Stimulated activated CD8-positive, alpha-beta memory T cell treated with anti-CD3 and anti-CD28 coated beads, Interleukin-7, amount 100 ng/mL, for 1 hour (primary cell): Measurements from ENCODE around the gene SETBP1.

ENCODE experiments used
- DNase-seq, 2 donors: peaks; one replicate each; pipeline ENCODE4 v3.0.0-alpha.2; 2020; ENCODE audit warnings: low read depth in 2 of 2

SETBP1 gene

DNA sequence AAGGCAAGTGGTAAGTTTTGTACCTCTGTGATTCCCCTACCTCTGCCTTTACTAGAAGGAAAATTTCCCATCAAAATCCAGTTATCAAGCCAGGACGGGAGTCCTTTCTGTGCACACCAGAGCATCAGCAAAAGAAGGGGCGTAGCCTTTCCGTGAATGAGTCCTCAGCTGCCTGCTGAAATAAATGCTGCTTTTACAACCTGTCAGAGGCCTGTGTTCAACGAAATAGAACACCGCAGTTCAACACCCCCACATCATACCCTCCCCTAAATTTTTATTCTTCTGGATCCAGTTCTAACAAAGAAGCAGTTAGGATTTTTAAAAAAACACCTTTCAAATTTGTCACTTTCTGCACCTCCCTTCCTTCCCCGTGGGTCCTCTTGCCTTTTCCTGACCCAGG, 135.8 kb downstream of the SETBP1 start:
- no peak for DNase-seq

DNA sequence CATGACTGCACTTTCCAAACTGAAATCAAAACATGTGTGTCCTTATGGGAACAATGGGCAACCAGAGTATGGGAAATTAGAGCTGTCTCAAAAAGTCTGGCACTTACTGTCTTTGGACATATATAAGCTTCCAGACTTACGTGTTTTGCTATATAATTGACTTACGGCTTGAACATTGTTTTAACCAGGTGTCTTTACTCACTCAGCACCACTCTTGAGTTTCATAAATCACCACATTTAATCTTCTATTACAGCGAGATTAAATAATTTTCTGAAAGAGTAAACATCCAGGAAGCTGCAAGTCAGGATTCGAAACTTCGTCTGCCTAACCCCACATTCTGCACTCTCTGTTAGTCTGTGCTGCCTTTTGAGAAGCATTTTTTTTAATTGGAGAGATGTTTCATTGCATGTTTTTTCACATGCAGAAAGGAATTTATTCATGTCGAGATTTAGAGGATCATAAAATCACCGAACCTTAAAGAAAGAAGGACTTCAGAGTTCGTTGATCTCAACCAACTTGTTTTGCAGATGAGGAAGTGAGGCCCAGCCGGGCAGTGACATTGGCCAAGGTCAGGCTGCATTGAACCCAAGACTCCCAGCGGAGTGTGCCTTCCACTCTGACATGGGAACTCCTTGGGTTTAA, 137.3 kb downstream of the SETBP1 start:
- no peak for DNase-seq

DNA sequence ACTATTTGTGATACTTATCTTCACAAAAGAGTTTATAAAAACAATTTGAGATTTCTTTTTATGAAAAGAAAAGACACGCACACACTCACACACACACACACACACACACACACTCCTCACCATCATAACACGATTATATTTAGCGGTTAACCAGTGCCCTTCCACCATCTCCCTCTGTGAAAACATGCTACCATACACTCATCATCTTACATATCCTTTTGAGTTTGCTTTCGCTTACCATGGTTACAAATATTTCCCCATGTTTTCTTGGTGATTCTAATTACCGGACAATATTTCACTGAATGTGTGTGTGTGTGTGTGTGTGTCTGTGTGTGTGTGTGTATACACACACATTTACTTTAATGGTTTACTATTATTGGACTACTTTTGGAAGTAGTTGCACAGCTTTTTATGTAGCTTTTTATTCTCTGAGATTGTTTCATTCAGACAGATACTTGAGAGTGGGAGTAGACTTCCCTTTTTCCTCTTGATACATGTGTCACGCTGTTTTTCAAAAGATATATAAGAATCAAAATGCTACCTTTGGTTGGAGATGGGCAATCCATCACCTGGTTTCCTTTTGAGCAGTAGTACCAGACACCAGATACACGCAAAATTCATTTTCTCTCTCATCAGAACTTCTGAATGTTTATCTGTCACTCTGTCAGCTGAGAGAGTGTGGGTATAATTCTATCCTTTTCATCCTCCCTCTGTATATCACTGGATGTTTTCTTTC, 138.1 kb downstream of the SETBP1 start:
- DNase-seq: no peak

DNA sequence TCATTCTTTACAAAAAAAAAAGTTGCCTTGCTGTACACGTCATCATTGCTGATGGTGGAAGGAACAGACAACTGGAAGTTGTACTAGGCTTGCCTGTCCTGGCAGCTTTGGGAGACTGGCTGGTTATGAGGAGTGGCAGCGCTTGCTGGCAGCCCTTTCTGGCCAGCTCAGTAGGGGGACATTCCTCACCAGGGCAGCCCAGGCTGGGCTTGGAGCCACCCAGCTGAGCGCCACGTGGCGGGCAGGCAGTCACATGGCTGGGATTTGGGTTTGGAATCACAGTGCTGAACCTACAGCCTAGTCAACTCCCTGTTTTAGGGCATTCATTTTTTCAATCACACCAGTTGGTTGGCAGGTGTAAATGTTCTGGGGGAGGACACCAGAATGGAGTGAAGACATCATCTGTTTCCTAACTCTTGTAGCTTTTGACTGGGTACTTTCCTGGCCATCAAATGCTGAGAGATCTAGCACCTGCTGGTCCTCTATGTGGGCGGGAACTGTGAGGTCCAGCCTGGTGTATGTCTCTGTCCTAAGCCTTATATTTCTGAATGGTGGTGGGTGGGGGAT, 139.3 kb downstream of the SETBP1 start:
- DNase-seq: no peak

DNA sequence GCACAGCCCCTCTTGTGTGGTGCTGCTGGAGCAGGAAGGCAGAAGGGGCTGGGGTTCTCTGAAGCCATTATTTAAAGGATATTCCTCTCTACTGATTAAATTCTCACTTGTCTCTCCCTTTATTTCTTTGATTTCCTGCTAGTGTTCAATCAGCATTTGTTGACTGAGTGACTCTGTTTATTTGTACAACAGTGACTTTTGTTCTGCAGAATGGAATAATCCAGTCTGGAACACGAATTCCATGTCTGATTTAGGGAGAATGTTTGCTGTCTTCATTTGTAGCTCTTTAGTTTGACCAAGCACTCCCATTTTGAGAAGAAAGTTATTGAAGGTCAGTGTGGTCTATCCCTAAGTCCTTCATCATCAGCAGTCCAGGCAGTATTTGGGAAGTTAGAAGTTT, 141.2 kb downstream of the SETBP1 start:
- no peak for DNase-seq

DNA sequence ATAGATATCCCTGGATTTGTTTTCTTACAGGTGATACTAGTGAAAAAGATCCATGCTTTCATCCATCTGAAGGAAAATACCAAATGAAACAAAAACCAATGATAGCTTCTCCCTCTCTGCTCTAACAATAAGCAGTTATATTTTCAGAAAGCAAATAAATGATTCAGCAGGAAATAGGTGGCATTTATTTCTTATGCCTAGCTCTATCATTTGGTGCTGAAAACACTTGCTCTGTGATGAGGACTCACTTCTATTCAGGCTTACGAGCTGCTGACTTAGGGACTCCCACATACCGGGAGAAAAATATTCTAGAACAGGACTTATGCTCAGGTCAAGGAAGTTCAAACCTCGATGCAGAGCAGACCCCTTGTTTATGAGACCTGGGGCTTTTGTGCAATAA, 142.6 kb downstream of the SETBP1 start:
- no peak for DNase-seq

DNA sequence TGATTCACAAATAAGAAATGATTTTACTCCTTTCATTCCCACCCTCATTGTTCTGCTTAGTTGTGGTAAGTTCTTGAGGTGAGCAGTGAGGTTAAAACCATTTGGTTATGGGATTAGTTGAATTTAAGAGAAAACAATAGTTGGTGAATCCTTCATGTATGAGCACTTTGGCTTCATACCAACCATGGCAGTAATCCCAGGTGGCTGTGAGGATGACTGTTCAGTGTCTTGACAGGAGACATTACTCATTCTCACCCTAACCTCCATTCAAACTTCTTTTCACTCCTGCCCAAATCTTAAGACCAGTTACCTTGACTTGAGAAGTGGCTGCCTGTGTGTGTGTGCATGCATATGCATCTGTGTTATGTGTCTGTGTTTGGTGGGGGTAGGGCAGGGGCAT, 143.1 kb downstream of the SETBP1 start:
- DNase-seq: no peak

DNA sequence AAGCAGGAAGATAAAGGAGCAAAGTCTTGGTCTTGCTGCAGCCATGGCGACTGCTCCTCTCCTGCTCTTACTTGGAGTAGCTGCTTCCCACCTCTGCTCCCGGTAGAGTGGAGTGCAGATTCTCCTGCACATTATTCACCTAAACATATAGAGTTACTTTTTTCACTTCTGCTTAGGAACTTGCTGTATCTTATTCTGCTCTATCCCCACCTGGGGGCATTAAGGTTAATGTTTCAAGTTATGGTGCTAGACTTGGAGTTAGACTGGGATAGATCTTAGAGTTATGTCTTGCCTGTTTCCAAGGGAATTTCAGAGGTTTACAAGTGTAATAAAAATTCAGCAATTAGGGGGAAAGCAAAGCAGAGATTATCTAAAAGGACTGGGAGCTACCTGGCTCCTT, 144.2 kb downstream of the SETBP1 start:
- DNase-seq: no peak

DNA sequence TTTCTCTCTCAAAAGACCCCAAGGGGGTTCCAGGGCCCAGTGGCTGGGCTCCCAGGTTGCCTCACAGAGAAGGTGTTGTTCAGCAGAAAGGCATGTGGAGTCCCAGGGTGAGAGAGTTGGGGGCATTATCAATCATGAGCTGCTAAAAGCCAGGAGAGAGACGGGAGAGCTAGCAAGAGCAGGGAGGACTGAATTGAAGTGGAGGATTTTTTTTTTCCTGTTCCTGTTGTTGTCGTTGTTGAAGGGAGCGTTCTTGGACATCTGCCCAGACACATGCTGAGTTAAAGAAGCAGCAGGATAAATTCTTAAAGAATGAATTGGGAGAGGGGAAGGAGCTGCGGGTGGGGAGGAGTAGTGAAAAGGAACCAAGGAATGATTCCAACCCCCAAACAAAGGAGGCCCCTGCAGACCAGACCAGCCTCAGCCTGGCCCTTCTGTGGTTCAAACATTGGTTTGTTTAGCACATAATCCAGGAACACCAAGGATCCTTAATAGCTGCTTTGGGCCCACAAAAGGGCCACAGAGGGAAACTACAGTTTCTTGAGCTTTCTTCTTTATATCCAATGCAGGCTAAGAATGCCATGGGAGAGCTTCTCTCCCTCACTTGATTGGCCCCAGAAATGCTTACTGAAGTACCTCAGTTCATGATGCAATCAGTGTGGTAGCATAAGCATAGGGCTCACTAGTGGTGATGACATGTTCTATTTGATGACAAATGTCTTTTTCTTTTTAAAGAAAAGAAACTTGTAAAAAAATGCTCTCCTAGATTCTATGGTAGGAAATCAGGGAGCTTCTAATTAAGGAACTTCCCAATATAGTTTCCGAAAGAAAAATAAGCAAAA, 146.0 kb downstream of the SETBP1 start:
- no peak for DNase-seq

DNA sequence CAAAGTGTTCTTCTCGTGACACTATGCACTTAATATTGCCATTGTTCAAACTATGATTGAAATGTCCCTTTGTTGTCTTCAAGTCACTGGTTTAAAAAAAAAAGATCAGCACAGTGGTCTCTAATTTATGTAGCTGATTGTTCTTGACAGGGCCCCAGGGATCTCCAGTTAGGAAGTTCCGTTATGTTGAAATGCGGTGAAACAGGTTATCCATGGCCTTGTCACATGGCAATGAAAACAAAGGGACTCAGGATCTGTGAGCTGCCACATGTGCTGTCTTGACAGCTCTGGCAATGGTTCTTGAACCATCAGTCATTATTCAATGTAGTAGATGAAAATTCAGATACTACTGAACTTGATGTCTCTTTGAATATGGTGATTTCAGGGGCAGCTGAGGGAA, 147.4 kb downstream of the SETBP1 start:
- DNase-seq: no peak

DNA sequence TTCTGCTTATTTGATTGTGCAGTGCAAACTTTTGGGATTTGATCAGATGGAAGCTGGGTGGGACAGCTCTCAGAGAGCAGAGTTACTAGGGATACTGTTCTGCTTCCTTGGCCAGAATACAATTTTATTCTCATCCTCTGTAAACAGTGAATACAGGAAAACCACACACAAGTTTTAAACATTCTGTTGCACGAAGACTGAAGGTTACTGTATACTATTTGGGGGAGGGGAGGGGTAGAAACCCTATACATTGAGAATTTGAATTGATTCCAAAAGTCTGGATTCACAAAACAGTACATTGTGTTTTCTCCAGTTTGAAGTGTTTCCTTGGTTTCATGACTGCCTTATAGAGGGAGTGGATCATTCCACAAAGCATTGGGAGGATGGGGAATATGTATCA, 149.9 kb downstream of the SETBP1 start:
- no peak for DNase-seq

DNA sequence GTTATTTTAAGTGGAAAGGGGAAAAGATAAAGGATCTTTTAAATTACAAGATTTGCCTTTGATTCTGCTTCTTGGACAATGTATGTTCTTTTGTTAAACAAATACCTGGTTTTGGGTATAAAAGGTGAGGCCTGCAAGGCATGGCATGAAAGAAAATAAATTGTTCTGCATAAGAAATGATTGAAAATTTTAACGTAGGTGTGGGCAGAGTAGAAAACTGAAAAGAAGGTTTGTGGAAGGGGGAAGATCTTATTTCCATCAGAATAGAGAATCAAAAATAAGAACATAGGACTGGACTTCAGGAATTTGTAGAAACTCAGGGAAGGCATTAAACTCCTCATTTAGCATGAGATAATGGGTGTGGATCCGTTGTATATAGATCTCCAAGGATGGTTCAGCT, 153.1 kb downstream of the SETBP1 start:
- DNase-seq: no peak

DNA sequence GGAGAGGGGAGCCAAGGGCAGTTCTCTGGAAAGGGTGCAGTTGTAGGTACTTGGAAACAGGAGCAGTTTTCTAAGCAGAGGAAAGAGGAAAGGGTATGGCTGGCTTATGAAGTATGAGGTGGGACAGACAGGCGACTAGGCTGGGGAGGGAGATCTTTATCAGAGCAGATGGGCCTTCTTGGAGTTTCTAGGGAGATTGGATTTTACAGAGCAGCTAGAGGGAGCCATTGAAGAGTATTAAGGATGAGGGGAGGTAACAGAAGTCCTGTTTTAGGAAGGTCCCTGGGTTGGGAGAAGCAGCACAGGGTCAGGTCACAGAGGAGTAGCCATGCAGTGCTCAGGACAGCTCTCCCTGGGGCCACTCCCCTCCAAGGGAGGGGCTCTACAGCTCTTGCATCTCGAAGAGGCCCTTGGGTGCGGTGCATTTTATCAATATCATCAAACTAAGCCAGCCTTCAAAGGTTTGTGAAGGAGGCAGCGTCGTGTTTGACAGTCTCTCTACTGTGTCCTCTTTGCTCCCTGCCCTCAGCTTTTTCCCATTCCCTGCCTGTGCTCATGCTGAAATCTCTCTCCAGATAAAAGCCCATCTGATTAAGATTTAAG, 154.3 kb downstream of the SETBP1 start:
- no peak for DNase-seq

DNA sequence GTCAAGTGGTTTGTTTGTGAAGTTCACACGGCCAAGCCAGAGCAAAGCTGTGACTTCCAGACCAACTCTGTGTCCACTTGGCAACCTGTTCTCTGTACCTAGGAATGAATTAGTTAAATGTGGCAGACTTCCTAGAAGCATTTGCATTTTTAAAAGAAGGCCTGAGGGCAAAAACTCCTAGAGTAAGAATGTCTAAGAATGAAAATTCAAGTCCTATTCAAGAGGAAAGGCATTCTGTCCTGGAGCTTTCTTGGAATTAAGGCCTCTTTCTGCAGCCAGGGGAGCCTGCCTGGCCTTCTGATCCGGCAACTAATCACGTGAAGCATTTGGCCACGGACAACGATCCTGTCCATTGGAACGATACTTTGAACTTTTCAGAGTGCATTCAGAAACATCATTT, 155.0 kb downstream of the SETBP1 start:
- no peak for DNase-seq

DNA sequence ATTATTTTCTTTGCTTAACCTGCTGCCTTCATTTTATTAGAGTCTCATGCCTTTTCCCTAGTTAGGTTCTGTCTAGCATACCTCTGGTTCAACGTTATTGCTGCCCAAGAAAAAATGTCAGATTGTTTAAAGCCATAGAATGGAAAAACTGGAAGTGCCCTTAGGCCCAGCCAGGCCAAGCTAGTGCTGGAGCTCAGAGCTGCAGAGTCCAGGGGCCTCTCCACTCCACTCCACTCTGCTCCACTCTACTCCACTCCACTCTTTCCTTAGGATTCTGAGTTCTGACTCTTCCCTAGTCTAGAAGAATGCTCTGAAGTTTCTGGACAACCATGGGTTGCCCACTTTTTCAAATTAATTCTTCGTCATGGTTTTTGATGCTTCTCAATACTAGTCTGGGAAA, 155.6 kb downstream of the SETBP1 start:
- no peak for DNase-seq

DNA sequence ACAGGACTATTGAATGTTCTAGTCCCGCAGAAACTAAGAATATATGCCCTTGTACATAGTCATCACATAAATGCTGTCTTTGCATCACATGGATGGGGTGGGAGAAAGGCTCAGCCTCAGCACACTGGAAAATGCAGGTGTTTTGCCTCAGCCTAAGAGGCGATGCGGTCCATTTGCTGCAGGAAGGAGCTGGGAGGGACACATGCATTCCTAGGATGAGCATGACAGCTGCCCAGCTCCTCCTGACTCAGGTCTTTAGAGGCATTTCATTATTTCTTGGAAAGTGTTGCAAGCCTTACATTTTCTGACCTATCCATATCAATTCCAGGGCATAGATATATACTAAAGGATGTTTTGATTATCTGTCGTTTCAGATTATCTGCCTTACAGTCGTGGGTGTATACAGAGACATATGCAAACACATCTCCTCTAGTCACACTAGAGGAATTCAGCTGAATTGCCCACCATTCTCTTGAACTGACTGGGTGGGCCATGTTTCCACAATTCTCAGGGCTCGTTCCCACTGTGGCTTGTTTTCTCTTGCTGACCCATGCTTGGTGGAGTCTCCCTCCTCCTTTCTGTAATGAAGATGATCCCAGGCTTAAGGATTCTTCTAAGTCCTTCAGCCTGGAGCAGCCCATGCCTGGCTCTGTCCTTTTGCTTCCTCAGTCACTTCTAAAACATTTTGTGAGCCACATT, 156.9 kb downstream of the SETBP1 start:
- no peak for DNase-seq

DNA sequence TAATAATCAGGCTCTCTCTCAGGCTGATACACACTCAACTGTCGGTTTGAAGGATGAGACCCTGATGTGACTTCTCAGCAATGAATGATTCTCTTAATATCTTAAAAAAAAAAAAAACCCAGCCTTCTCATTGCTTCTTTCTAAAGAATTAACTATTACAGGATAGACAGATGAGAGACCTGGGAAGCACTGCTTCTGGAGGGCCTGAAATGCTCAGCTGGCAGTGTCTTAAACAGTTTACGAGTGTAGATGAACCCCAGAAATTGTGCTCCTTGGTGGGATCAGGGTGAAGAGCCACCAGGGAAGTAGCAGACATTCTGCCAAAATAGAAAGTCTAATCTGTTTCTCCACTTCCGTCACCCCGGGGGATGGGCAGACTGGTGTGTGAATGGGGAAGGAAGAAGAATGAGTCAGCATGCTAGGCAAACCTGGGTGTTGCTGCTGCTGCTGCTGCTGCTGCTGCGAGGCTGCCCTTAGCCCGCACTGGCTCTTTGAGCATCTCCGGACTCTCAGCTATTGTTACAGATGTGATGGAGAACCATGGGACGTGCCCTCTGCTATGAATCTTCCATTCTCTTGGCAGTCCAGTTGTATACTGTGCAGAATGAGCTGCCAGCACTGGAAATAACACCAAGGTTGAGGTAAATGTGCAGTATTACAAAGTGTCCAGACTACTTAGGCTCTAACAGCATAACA, 158.4 kb downstream of the SETBP1 start:
- peak; percentile 35 to 39 for DNase-seq

DNA sequence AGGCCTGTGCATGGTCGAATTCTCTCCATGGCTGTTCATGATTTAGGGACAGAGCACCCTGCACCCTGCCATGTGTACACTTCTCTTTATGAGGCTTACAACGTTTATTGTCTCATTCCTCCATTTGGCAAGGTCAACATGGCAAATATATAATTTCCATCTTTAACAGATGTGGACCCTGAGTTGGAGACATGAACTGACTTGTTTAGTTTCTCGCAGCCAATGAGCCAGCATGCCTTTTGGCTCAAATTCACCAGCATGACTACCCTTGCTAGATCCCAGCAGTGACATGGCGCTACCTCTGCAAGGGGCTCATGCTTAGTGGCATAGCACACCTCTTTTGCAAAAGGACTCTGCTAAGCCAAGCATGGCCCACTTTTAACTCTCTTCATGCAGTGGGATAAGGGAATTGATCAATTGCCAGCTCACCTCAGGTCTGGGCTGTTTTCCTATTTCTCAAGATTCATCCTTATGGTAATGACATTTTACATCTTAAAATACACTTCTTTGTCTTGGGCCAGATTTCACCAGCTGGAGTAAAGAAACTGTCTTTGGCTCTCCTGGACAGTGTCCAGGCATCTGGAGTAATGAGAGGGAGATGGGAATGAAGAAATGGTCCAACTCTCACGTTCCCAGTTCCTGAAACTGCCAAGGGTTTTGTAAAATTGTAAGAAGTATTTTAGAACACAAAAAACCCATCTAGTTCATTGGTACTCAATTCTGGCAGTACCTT, 159.5 kb downstream of the SETBP1 start:
- no peak for DNase-seq

DNA sequence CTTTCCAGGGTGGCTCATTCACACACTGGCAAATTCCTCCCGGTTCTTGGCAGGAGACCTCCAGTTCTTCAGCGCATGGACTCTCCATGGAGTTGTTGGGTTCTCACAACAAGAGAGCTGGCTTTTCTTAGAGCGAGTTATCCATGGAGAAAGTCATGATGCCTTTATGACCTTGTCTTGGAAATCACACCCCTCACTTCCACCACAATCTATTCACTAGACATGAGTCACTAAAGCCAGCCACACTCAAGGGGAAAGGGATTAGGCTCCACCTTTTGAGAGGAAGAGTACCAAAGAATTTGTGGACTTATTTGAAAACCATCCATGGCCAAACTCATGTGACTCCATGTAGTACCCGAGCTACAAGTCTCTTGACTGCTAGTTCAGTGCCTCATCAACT, 160.5 kb downstream of the SETBP1 start:
- DNase-seq: no peak
